HepG2 (cell line): Measurements from ENCODE around the gene OTUD7B. TPM values are rescaled to one million over a fixed set of nuclear protein-coding genes. Genes with fewer than 3 reads are reported as not detected.

Source experiments
- ARID5B ChIP-seq: IDR thresholded peaks from 2 replicates; pipeline ENCODE4 v1.4.0; 2020; ENCODE audit warnings: mild to moderate bottlenecking, missing genetic modification reagents
- KLF9 ChIP-seq: IDR thresholded peaks from 2 replicates; pipeline ENCODE4 v1.6.1; 2016; ENCODE audit warnings: low read depth
- RERE ChIP-seq: IDR thresholded peaks from 2 replicates; pipeline ENCODE4 v1.6.1; 2016; ENCODE audit warnings: low read depth, missing genetic modification reagents, missing compliant biosample characterization
- REST ChIP-seq, 2 experiments: IDR thresholded peaks; 2 replicates each; pipeline ENCODE4 v1.6.1; 2011 to 2012; ENCODE audit warnings: low read length in 2 of 2, borderline replicate concordance in 1 of 2, low read depth in 1 of 2, mild to moderate bottlenecking in 1 of 2, moderate library complexity in 1 of 2
- SKIL ChIP-seq: sonication (generic); formaldehyde crosslinking; IDR thresholded peaks from 2 replicates; pipeline ENCODE4 v1.8.0; 2022; ENCODE audit warnings: missing genetic modification reagents, mild to moderate bottlenecking, moderate library complexity, borderline replicate concordance
- SP4 ChIP-seq: sonication (generic); formaldehyde crosslinking; IDR thresholded peaks from 2 replicates; pipeline ENCODE4 v1.8.1; 2023; ENCODE audit warnings: mild to moderate bottlenecking, missing genetic modification reagents
- THRA ChIP-seq: sonication (generic); formaldehyde crosslinking; IDR thresholded peaks from 2 replicates; pipeline ENCODE4 v1.4.0; 2020; ENCODE audit warnings: missing genetic modification reagents, borderline replicate concordance
- ZIK1 ChIP-seq: sonication (generic); formaldehyde crosslinking; IDR thresholded peaks from 2 replicates; pipeline ENCODE4 v1.5.0; 2020; ENCODE audit warnings: mild to moderate bottlenecking, low read depth, missing genetic modification reagents, borderline replicate concordance
- ZMYM3 ChIP-seq: sonication (generic); formaldehyde crosslinking; IDR thresholded peaks from 2 replicates; pipeline ENCODE4 v1.5.1; 2020; ENCODE audit warnings: mild to moderate bottlenecking, missing genetic modification reagents
- ZNF891 ChIP-seq: sonication (generic); formaldehyde crosslinking; IDR thresholded peaks from 2 replicates; pipeline ENCODE4 v1.5.0; 2020; ENCODE audit warnings: mild to moderate bottlenecking, missing genetic modification reagents
- polyA plus RNA-seq, 8 experiments: library from polyadenylated mRNA; depleted of rRNA in 3 of 8; stranded (reverse) in 7 of 8; unstranded in 1 of 8; fragments of >200 nt; fragmentation: Illumina TruSeq in 4 of 8; extraction: Trizol in 4 of 8; gene quantifications; 2 replicates each; pipeline versions ENCODE4 v1.2.1 to v1.2.3, GENCODE V29; 2011 to 2016; ENCODE audit warnings: low read depth in 4 of 8, missing spikeins in 1 of 8, mixed read lengths in 1 of 8; ENCODE audit not compliant: insufficient read depth in 1 of 8
- total RNA-seq, 5 experiments: library from RNA; depleted of rRNA; stranded (reverse); fragments of >200 nt; fragmentation: Illumina TruSeq; extraction: Trizol; gene quantifications; 2 replicates each; pipeline ENCODE4 v1.2.3, GENCODE V29; 2016; ENCODE audit warnings: low read depth in 1 of 5

Gene OTUD7B
- total and polyA plus RNA-seq, 2 of the 13 experiments (the other 11 are each of a cell fraction or from before 2014, with no cell fraction given), result 5.1 to 11.2 TPM

GRCh38 chr1:149899460-149900284 lies 110.9 kb downstream of the OTUD7B start, which contains the start of gene BOLA1 (continued):
- TF ChIP-seq REST (IDR thresholded peaks at IDR 0.05; ENCODE audit: borderline replicate concordance in 1 of 2, low read depth in 1 of 2, low read length in 2 of 2) (no peak), THRA (CRISPR knock-in tag) (no peak), RERE (CRISPR knock-in tag) (no peak), KLF9 (no peak), SKIL (CRISPR knock-in tag) (no peak), ZMYM3 (CRISPR knock-in tag) (no peak), ZNF891 (CRISPR knock-in tag) (no peak), SP4 (CRISPR knock-in tag) (no peak), ZIK1 (CRISPR knock-in tag) (no peak), ARID5B (CRISPR knock-in tag) (no peak)
